Stomach smooth muscle (tissue), 2 donors: ENCODE measurements around the gene FNDC3B.

Experiments
- H3K27ac ChIP-seq: one replicate; pipeline ENCODE4 v1.7.0; 2013; ENCODE audit warnings: mild to moderate bottlenecking, low read length, inconsistent platforms
- H3K27me3 ChIP-seq, 2 donors: one replicate each; pipeline ENCODE4 v1.7.0; 2013; ENCODE audit warnings: low read length in 2 of 2; ENCODE audit not compliant: insufficient read depth in 2 of 2, control insufficient read depth in 1 of 2
- H3K36me3 ChIP-seq, 2 donors: one replicate each; pipeline ENCODE4 v1.7.0; 2013; ENCODE audit warnings: low read length in 2 of 2; ENCODE audit not compliant: control insufficient read depth in 2 of 2, insufficient read depth in 2 of 2
- H3K4me1 ChIP-seq: one replicate; pipeline ENCODE4 v1.7.0; 2013; ENCODE audit warnings: low read length; ENCODE audit not compliant: control insufficient read depth, insufficient read depth
- H3K4me3 ChIP-seq, 2 donors: one replicate each; pipeline ENCODE4 v1.7.0; 2013; ENCODE audit warnings: low read length in 2 of 2
- H3K9ac ChIP-seq, 2 donors: one replicate each; pipeline ENCODE4 v1.7.0; 2013; ENCODE audit warnings: low read length in 2 of 2, mild to moderate bottlenecking in 1 of 2
- H3K9me3 ChIP-seq, 2 donors: one replicate each; pipeline ENCODE4 v1.7.0; 2013; ENCODE audit warnings: low read length in 2 of 2; ENCODE audit not compliant: control insufficient read depth in 2 of 2
- donor health status: healthy.
- donor health status: Pancreatic carcinoma.

The FNDC3B gene

DNA sequence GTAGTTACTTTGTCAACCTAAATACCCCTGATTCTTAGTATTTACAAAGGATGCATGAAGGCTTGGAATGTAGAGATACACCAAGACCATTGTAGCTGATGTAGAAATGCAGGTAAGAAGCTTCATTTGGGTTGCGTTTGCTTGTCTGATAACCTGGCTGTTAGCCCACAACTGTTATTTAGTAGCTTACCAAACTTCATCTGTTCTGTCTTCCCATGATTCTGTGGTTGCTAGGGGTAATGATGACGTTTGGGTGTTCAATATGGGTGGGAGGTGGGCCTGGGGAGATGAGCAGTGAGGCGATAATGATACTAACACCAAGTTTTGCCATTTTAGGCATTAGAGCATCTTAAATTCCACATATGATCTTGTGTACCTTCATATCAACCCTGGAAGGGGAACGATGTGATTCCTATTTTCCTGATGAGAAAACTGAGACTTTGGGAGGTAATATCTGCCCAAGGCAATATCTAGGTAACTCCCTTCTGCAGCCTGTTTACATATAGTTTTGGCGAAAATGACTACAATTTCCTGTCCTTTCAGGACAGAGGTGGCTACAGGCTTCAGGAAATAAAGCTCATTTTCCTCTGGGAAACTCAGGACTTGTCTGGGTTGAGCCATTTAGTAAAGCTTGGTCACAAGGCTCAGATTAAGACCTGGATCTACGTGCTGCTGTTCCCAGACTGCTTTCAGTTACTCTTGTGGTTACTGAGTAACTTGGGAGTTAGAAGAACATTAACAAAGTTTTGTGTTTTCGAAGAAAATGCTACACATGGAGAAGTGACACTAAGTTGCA is 26.8 kb downstream of the FNDC3B start:
- Histone ChIP-seq H3K9me3 (no peaks in the 10 kb centered on the region), H3K27me3 (no peaks in the 10 kb centered on the region), H3K27ac (no peak overlapping the region), H3K36me3 (no peaks in the 10 kb centered on the region), H3K4me1 (peaks cover 4% of the 10 kb centered on the region), H3K9ac (no peak overlapping the region), H3K4me3 (no peak overlapping the region)

GRCh38 chr3:172066880-172067796 is 27.8 kb downstream of the FNDC3B start:
- Histone ChIP-seq H3K4me1 (peaks cover 4% of the 10 kb centered on the region), H3K9me3 (no peaks in the 10 kb centered on the region), H3K27ac (no peak overlapping the region), H3K27me3 (no peaks in the 10 kb centered on the region), H3K4me3 (no peak overlapping the region), H3K9ac (no peak overlapping the region), H3K36me3 (no peaks in the 10 kb centered on the region)

DNA sequence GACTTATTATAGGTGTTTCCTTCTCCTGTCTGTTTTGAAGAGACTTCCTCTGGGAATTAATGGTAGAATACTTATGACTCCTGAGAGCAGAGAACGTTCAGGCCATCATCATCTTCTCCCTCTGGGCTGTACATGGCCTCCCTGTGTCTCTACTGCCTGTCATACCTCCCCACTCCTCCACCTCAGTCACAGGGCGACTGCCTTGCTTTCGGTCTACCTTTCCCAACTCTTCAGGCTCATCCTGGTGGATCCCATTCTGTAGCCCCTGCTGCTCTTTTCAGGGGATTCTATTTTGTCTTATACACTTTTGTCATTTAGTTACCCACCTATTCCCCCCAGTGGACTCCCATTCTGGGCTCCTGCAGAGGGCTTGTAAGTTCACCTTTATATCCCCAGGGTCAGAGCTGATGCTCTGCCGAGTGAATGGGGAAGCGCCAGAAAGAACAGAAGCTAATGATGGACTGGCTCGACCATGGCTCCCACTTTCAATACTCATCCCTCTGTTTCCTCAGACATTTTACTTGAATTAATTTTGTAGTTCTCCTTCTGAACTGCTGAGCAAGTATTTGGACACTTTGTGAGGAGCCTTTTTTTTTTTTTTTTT is 28.6 kb downstream of the FNDC3B start:
- H3K27me3 ChIP-seq: no peaks in the 10 kb centered on the region
- H3K36me3 ChIP-seq: no peaks in the 10 kb centered on the region
- peaks cover 4% of the 10 kb centered on the region for H3K4me1 ChIP-seq
- H3K4me3 ChIP-seq: no peak overlapping the region
- H3K9me3 ChIP-seq: no peaks in the 10 kb centered on the region
- H3K9ac ChIP-seq: no peak overlapping the region
- no peak overlapping the region for H3K27ac ChIP-seq

DNA sequence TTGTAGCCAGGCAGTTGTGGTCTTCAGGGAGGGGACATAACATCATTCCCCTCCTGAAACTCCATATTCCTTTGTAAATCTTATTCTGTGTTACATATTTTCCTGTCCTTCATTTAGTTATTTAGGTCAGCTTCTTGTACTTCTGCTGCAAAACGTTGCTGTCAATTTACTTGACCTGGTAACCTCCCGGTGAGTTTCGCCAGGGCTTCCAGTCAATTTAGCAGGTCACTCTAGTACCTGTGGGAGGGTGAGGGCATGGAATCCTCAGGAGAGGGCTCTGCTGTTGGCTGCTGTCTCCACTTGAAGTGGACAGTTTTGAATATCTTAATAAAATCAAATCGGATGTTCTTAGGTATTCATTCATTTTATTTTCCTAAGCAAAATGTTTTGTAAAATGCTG is 29.6 kb downstream of the FNDC3B start:
- H3K9ac ChIP-seq: no peak overlapping the region
- H3K4me3 ChIP-seq: no peak overlapping the region
- H3K9me3 ChIP-seq: no peaks in the 10 kb centered on the region
- peaks cover 4% of the 10 kb centered on the region for H3K4me1 ChIP-seq
- no peak overlapping the region for H3K27ac ChIP-seq
- no peaks in the 10 kb centered on the region for H3K36me3 ChIP-seq
- no peaks in the 10 kb centered on the region for H3K27me3 ChIP-seq

- no peaks in the 10 kb centered on the region for H3K9me3 ChIP-seq
- no peaks in the 10 kb centered on the region for H3K36me3 ChIP-seq
- peaks cover 4% of the 10 kb centered on the region for H3K4me1 ChIP-seq
- H3K27me3 ChIP-seq: no peaks in the 10 kb centered on the region
- no peak overlapping the region for H3K4me3 ChIP-seq
- H3K27ac ChIP-seq: no peak overlapping the region
- no peak overlapping the region for H3K9ac ChIP-seq
Observed at GRCh38 chr3:172069478-172069877, 30.1 kb downstream of the FNDC3B start.

DNA sequence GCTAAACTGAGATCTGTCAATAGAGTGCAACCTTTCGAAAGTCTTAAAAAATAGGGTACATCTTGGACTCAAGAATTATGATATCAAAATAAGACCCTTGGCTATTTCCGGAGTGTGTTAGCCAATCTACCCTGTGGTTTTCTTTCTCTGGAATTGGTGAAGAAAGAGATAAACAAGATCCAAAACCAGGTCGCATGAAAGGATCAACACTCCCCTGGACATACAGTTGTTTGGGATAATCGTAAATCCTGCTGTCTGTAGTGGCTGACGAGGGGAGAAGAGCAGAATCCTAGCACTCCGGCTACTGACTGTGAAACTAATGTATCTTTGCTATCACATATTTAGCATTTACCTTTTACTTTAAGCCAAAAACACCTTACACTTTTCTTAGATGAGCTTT is 30.9 kb downstream of the FNDC3B start:
- H3K27ac ChIP-seq: no peak overlapping the region
- H3K4me1 ChIP-seq: peaks cover 4% of the 10 kb centered on the region

DNA sequence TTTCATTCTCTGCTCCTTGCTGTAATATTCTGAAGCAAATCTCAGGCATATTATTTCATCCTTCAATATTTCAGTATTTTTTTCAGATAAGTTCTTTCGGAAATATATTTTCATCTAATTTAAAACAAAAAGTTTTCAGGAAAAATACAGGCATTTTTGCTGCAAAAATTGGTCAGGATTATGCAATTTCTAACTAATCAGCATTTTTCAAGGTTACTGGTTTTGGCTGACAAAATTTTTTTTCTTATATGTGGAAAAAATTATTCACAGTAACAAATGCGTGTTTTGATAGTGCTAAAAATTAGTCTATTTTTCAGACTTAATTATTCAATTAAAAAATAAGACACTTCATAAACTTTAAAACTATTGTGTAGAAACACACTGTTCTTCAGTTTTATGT is 31.4 kb downstream of the FNDC3B start:
- no peaks in the 10 kb centered on the region for H3K9me3 ChIP-seq
- peaks cover 4% of the 10 kb centered on the region for H3K4me1 ChIP-seq
- no peak overlapping the region for H3K9ac ChIP-seq
- no peak overlapping the region for H3K4me3 ChIP-seq
- H3K27ac ChIP-seq: no peak overlapping the region
- no peaks in the 10 kb centered on the region for H3K27me3 ChIP-seq
- H3K36me3 ChIP-seq: no peaks in the 10 kb centered on the region

More for the DNA sequence above, 30.9 kb downstream of the FNDC3B start:
- H3K9me3 ChIP-seq: no peaks in the 10 kb centered on the region
- H3K36me3 ChIP-seq: no peaks in the 10 kb centered on the region
- H3K9ac ChIP-seq: no peak overlapping the region
- no peak overlapping the region for H3K4me3 ChIP-seq
- H3K27me3 ChIP-seq: no peaks in the 10 kb centered on the region

GRCh38 chr3:172071780-172072330 is 32.5 kb downstream of the FNDC3B start:
- Histone ChIP-seq H3K9ac (no peak overlapping the region), H3K36me3 (no peaks in the 10 kb centered on the region), H3K4me1 (no peaks in the 10 kb centered on the region), H3K27ac (no peak overlapping the region), H3K9me3 (no peaks in the 10 kb centered on the region), H3K27me3 (no peaks in the 10 kb centered on the region), H3K4me3 (no peak overlapping the region)

GRCh38 chr3:172072543-172072942 is 33.2 kb downstream of the FNDC3B start:
- Histone ChIP-seq H3K9me3 (no peaks in the 10 kb centered on the region), H3K4me1 (no peaks in the 10 kb centered on the region), H3K9ac (no peak overlapping the region), H3K27me3 (no peaks in the 10 kb centered on the region), H3K4me3 (no peak overlapping the region), H3K27ac (no peak overlapping the region), H3K36me3 (no peaks in the 10 kb centered on the region)

DNA sequence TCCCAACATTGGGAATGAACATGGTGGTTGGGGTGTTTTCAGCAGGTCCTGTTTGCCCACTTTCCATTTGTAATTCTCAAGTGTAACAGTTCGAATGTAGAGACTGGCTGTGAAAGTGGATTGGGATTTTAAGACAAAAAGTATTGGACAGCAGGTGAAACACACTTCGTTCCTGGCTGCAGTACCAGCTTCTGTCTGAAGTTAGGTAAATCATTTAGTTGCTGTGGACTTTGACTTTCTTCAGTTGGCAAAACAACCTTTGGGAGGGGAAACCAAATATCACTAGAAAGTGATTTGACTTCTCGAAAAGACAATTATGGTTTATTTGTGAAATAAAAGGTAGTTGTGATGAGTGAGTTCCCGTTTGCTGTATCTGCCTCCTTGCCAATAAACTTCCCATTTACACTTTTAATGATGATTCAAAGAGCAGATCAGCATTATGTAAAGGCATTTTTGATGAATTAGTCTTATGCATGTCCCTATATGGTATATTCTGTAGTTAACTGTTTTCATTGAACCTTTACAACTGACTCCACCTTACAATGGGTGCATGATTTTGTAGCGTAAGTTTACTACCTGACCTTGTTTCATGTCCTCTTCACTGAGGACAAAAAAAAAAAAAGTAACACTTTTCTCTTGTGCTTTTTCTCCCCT is 34.0 kb downstream of the FNDC3B start:
- Histone ChIP-seq H3K27me3 (no peaks in the 10 kb centered on the region), H3K9ac (no peak overlapping the region), H3K9me3 (no peaks in the 10 kb centered on the region), H3K27ac (no peak overlapping the region), H3K4me1 (no peaks in the 10 kb centered on the region), H3K36me3 (no peaks in the 10 kb centered on the region), H3K4me3 (no peak overlapping the region)
